A549 treated with GW870086 at 1 μM for 4 hours (cell line): ENCODE results near the gene CLDN17. TPM values are rescaled to one million over a fixed set of nuclear protein-coding genes. Genes with fewer than 3 reads are reported as not detected.

Source experiments
- total RNA-seq: library from RNA; stranded (reverse); fragments of 200-300 nt; extraction: Qiagen RNA extraction; gene quantifications from 5 replicates; pipeline ENCODE4 v1.2.3, GENCODE V29; 2022; ENCODE audit warnings: low read depth

Gene CLDN17
- total RNA-seq = not detected in 5 replicates

GRCh38 chr21:30166705-30167104 lies at the start of gene CLDN17:
TSS of gene CLDN17 (minus strand) at chr21:30166805. CDS start at chr21:30166617, 188 bp downstream.

GRCh38 chr21:30216041-30216723 lies 49.6 kb upstream of the CLDN17 start, which contains the start of gene CLDN8:
TSS of gene CLDN8 (minus strand) at chr21:30216097. CDS start at chr21:30215925, 172 bp downstream.

Other genes with a start within 250 kb of the CLDN17 start
- not detected in 5 replicates for gene GRIK1, start 226.8 kb downstream of the CLDN17 start, total RNA-seq
- gene CLDN8, start 49.3 kb upstream of the CLDN17 start, total RNA-seq = not detected in 5 replicates
- not detected in 5 replicates for gene KRTAP24-1, start 116.1 kb upstream of the CLDN17 start, total RNA-seq
- gene KRTAP25-1, start 122.7 kb upstream of the CLDN17 start, total RNA-seq = not detected in 5 replicates
- not detected in 5 replicates for gene KRTAP26-1, start 153.5 kb upstream of the CLDN17 start, total RNA-seq
- not detected in 5 replicates for gene KRTAP27-1, start 170.9 kb upstream of the CLDN17 start, total RNA-seq
- not detected in 5 replicates for gene KRTAP23-1, start 181.8 kb upstream of the CLDN17 start, total RNA-seq
- gene KRTAP13-2, start 205.5 kb upstream of the CLDN17 start, total RNA-seq = not detected in 5 replicates
- gene KRTAP13-1, start 229.2 kb upstream of the CLDN17 start, total RNA-seq = not detected in 5 replicates